ENCODE data around the gene POLE.

Gene POLE

GRCh38 chr12:132582582-132583410 is 104.3 kb downstream of the POLE start:
- DNase-seq: no peak

- no peak for DNase-seq
Observed at GRCh38 chr12:132582058-132582420, 105.1 kb downstream of the POLE start.

- DNase-seq: no peak
Observed at GRCh38 chr12:132581348-132582057, 105.6 kb downstream of the POLE start.

- DNase-seq: no peak
Observed at GRCh38 chr12:132580701-132581292, 106.3 kb downstream of the POLE start.

GRCh38 chr12:132579744-132580143 is 107.4 kb downstream of the POLE start:
- DNase-seq: no peak

- DNase-seq: no peak
Observed at GRCh38 chr12:132578826-132579225, 108.3 kb downstream of the POLE start.

GRCh38 chr12:132578118-132578517 is 109.0 kb downstream of the POLE start:
- no peak for DNase-seq

- DNase-seq: no peak
Observed at GRCh38 chr12:132577191-132577920, 109.8 kb downstream of the POLE start.

GRCh38 chr12:132576701-132577100 is 110.4 kb downstream of the POLE start:
- DNase-seq: no peak

GRCh38 chr12:132575661-132576060 is 111.5 kb downstream of the POLE start:
- no peak for DNase-seq

GRCh38 chr12:132574271-132574996 is 112.7 kb downstream of the POLE start:
- no peak for DNase-seq

Measured in nucleus accumbens (tissue), 56 donors.